HG02642 (cell line): Measurements from ENCODE around the gene MDK.

ENCODE experiments used
- ATAC-seq: cut with Tn5 transposase; IDR thresholded peaks from one replicate; pipeline ENCODE4 v1.9.1; 2021; ENCODE audit warnings: mild to moderate bottlenecking; ENCODE audit not compliant: unreplicated experiment, poor library complexity

Gene MDK

GRCh38 chr11:46347637-46348311 lies 33.7 kb upstream of the MDK start:
- ATAC-seq = peak; percentile 10

DNA sequence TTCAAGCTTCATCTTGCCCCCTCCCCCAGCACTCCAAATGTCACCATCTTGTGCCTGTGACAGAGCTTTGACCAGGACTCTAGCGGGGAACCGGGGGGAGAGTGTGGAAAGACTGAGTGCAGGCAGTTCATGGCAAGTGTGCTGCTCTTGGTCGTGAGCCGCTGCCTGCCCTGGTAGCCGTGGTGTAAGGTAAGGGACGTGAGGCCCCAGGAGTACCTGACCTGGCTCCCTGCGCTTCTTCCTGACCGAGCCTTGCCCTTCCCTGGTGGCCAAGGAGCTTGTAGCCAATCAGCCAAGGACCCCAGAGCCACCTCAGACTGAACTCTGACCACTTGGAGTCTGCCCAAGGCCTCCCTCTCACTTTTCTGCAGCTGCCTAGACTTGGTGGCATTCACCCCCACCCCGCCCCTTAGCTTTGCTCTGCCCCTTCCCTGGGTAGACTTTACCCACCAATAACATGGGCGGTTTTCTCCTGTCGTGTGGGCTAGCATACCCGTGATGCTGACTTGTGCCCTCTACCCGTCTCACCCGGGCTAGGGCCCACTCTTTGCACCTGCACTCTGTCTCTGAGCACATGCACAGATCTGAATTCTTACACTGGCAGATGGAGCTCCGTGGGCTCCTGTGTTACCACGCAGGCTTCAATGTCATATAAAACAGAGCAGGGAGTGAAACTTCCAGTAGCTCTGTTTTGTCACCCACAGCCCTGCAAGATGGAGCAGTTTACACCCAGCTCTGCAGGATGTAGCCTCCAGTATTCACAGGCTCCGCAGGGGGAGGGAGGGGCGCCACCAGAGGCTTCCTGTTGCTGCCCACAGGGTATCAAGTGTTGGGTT lies 32.7 kb upstream of the MDK start:
- no peak for ATAC-seq

DNA sequence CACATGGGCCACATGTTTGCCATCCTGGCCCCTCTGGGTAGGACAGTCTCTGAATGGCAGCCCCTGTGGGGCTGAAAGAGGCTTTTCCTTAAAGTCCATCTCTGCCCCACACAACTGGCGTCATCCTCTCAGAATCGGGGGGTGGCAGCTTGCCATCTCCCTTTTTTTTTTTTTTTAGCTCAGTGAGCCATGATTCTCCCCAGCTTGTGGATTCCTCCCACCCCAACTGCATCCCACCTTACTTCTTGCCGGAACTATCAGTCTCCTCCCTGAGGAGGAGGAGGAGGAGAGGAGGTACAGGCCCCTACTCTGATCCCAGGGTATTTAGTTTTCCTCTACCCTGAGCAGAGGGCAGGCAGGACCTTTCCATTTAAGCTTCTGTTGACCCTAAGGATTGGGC lies 30.8 kb upstream of the MDK start:
- ATAC-seq = no peak

GRCh38 chr11:46351148-46351547 lies 30.3 kb upstream of the MDK start:
- no peak for ATAC-seq

DNA sequence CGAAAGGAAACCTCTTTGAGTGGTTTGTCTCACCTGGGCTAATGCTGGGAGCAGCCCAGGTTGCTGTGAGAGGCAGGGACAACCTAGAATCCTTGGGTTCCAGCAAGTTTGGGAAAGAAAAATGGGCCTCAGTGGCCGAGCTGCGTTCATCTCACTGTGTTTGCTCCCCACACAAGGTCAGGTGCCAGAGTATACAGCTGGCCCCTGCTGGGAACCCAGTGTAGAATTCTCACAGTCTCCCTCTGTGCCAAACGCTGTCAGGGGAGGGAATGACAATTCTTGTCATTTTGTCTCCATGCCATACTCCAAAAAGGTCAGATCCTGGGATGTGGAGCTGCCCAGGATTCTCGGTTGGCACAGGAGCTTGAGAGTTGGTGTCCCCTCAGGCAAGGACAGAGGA lies 29.9 kb upstream of the MDK start:
- no peak for ATAC-seq

DNA sequence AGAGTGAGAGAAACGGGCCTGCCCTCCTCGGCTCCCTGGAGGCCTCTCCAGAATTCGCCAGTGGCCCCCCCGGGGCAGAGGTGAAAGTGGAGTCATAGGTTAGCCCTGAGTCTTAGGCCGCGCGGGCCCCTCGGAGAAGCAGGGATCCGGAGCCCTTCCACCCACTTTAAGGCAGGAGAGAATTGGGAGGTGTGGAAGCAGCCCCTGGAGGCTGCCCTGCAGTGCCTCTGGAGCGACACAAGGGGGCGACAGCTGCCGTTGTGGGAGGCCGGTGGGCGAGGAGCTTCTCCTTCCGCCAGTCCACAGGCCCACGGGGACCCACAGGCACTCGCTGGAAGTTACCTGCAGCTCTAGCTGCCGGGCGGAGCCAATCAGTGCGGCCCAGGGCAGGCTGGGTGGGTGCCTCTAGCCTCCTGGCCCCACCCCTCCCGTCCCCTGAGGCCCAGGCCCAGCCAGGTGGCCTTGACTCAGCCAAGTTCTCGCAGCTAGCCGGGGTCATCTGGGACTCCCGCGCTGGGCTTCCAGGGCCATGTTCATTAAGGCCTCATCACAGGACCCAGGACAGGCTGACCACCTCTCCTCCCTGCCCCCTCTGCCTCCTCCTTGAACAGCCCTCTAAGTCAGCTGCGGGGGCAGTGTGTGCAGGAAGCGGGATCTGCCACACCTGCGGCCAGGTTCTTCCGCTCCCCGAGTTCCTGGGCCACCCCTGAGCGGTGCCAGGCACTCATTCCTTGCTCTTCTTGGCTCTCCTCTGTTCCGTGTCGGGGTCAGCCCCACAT lies 29.2 kb upstream of the MDK start:
- no peak for ATAC-seq

DNA sequence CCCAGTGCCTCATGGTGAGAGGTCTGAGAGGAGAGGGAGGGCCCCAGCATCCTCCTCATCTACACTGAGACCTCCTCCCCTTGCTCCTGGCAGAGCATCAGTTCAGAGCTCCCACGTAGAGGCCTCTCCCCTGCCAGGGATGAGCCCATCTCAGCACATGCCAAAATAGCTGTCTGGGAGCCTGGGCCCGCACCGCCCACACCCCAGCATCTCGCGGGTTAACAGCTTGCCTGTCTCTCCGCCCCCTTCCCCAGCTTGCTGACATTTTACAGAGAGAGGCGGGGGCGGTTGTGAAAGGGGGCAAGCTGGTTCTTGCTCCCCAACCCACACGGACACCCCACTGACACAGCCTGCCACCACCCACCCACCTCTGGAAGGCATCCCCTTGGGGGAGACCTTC lies 27.8 kb upstream of the MDK start:
- ATAC-seq = no peak

GRCh38 chr11:46356924-46357482 lies 24.5 kb upstream of the MDK start:
- ATAC-seq = no peak

- ATAC-seq = no peak
Measured at GRCh38 chr11:46357483-46357936, 24.0 kb upstream of the MDK start.

GRCh38 chr11:46359953-46360352 lies 21.5 kb upstream of the MDK start:
- ATAC-seq = no peak

DNA sequence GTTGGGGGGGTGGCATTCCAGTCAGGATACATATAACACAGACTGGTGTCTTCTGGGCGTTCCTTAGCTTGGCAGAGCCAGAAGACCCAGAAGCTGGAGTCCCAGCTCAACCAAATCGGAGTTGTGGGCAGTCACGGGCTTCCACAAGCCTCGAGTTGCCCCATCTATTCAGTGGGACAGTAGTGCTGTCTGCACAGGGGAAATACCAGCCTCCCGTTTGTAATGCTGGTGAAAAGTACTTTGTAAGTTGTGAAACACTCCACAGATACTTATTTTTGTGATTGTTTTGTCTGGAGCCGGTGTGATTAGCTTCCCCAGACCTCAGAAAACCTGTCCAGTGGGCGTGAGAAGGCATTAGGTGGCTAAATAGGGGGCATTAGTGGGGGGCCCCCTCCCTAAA lies 20.6 kb upstream of the MDK start:
- peak; percentile 9 for ATAC-seq

- peak; percentile 89 for ATAC-seq
Measured at GRCh38 chr11:46361283-46362155, 19.9 kb upstream of the MDK start.

GRCh38 chr11:46362156-46363030 lies 19.1 kb upstream of the MDK start:
- ATAC-seq = no peak

DNA sequence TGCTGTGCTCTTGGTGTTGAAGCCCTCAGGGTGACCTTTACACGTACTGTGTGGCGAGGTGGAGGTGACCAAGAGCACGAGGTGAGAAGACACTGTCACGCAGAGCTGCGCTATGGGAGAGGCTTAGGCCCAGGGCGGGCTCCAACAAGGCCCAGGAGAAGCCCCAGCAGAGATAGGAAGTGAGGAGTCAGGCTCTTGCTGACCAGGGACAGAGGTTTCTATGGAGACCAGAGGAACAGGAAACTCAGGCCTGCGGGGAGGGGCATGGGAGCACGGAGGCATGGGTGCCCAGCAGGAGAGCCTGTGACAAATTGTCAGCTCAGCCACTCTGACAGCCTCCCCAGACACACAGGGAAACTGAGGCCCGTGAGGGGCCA lies 18.4 kb upstream of the MDK start:
- ATAC-seq = no peak

DNA sequence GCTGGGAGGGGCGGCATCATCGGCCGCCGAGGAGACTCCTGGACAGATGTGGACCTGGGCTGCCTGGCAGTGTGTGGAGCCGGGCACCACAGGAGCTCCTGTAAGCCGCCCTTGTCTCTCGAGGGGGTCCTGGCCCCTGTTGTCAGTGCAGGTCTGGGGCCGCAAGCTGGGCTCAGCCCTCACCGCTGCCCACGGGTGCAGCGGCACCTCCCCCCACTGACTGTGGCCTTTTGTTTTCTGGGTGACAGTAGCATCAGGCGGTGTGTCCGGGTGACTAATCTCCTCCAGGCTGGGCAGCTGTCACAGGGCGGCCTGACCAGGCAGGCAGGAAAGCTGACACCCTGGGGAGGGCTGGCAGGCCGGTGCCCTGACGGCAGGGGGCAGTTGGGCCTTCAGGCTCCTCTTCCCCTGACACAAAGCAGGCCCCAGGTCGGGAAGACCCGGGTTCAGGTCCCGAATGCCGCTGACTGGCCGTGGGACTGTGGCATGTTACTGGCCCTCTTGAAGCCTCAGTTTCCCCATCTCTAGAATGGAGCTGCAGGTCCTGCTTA lies 17.9 kb upstream of the MDK start:
- ATAC-seq = no peak

- ATAC-seq = no peak
Measured at GRCh38 chr11:46364056-46364455, 17.4 kb upstream of the MDK start.

GRCh38 chr11:46364791-46365190 lies 16.7 kb upstream of the MDK start:
- ATAC-seq = no peak

- ATAC-seq = no peak
Measured at GRCh38 chr11:46366260-46366659, 15.2 kb upstream of the MDK start.
